ENCODE data around the gene SP3.

The SP3 gene

GRCh38 chr2:173964565-173965371 is 405 bp downstream of the SP3 start:
- DNase-seq = peak; percentile 48

- peak; percentile 88 for DNase-seq
These were observed 1.2 kb downstream of the SP3 start for GRCh38 chr2:173963817-173964564.

DNA sequence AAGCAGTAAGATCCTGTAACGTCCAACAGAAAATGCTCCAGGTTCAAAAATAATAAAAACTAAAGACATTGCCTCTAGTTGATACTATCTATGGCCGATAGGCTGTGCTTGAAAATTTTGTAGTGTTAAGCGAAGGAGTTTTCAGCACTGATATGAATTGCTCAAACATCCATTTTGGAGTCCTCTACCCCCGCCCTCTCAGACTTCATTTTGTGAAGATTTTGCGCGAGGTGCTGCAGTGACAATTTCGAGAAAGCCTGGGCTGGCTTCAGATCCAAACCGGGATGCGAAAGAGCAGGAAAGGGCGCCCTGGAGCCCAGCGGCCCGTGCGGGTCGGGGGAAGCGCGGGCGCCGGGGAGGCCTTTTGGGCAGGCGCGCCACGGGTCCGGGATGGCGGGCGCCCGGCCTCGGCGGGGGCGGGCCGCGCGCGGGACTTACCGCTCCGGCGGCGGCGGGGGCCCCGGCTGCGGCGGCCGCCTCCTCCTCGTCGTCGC is 1.8 kb downstream of the SP3 start:
- DNase-seq = peak; percentile 51

- no peak for DNase-seq
These were observed 2.5 kb downstream of the SP3 start for GRCh38 chr2:173962583-173963110.

GRCh38 chr2:173962031-173962430 is 3.1 kb downstream of the SP3 start:
- no peak for DNase-seq

- no peak for DNase-seq
These were observed 3.8 kb downstream of the SP3 start for GRCh38 chr2:173961346-173961705.

DNA sequence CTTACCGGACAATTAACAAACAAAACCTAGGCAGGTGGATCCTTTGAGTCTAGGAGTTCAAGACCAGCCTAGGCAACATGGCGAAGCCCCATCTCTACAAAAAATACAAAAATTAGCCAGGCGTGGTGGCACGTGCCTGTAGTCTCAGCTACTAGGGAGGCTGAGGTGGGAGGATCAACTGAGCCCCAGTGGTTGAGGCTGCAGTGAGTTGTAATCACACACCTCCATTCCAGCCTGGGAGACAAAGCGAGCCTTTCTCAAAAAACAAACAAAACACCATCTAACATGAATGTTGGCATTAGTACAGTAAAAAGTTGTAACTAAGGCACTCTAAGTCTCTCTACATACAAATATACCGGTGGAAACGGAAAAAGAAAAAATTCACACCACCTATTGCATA is 5.3 kb downstream of the SP3 start:
- DNase-seq = no peak

DNA sequence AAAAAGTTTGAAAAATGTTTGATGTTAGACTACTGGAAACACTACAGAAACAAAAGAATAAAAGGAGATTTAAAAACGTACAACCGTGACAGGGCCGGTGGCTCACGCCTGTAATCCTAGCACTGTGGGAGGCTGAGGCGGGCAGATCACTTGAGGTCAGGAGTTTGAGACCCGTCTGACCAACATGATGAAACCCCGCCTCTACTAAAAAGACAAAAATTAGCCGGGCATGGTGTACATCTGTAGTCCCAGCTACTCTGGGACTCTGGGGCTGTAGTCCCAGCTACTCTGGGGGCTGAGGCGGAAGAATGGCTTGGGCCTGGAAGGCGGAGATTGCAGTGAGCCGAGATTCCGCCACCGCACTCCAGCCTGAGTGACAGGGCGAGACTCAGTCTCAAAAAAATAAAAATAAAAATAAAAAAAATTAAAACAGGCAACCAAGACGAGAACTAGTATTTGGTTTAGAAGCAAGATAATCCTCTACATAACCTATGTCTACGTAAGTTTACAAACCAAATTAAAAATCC is 5.8 kb downstream of the SP3 start:
- DNase-seq = no peak

- no peak for DNase-seq
These were observed 6.9 kb downstream of the SP3 start for GRCh38 chr2:173958198-173958846.

GRCh38 chr2:173957517-173957916 is 7.7 kb downstream of the SP3 start:
- DNase-seq = no peak

DNA sequence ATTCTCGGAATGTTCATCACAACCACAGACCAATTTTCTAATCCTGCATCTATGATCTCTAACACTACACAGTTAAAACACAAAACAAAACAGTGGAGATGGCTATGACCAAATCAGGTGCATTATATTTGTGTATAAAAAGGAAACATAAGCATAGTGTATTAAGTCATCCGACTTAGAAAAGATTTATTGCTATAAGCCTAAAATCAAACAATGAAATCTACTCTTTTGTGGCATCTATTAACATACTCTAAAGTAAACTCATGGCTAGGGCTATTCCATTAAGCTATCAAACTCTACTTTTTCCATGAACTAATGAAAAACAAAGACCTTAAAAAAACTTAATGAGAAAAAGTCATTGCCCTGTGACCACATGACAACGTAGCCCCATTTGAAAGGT is 8.7 kb downstream of the SP3 start:
- DNase-seq = no peak

- DNase-seq = no peak
These were observed 9.3 kb downstream of the SP3 start for GRCh38 chr2:173955867-173956266.

DNA sequence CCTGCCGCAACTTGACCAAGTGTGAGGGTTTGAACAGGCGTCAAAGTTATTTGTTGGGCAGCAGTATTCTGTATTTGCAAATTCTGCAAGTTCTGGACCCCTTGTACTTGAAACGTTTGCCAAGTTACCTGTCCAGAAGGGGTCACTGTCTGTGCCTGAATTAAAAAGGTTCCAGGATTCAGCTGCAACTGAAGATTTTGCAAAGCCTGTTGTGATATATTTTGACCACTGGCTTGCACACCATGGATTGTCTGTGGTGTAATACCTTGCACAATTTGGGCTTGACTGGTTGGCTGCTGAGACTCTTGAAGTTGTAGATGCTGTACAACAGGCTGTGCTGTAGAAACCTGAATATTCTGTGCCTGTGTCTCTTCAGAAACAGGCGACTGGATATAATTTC is 10.2 kb downstream of the SP3 start:
- no peak for DNase-seq

DNA sequence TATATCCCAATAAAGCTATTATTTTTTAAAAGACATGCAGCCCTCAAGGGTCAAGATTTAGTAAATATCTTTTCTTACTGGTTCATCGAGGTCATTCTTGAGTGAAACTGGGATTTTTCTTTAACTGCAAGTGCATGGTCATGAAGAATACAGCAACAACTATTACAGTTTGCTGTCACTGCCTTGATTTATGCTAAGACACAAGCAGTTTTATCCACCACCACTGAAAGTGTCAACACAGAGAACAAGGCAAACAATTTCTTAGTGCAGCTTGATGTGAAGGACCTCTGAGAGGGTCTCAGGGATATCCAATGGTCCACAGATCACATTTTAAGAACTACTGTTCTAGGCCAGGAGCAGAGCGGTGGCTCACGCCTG is 12.1 kb downstream of the SP3 start:
- DNase-seq = no peak

DNA sequence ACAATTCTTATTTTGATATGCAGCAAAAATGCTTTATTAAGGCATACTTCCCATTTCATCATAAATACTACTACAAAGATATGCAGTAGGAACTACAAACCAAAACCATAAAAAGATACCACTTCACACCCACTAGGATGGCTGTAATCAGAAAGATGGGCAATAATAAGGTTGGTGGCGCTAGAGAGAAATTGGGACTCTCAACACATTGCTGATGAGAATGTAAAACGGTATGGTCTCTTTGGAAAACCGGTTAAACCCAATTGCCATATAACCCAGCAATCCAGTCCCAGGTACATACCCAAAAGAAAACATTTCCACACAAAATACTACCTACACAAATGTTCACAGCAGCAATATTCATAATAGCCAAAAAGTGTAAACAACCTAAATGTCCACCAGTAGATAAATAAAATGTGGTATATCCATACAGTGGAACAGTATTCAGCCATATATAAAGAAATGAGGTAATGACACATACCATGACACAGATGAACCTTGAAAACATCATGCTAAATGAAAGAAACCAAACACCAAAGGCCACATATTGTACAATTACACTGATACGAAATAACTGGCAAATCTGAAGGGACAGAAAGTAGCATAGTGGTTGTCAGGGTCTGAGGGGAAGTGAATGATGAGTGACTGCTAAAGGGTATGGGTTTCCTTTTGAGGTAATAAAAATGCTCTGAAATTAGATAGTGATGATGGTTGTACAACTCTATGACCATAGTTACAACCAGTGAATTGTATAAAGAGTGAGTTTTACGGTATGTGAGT is 12.7 kb downstream of the SP3 start:
- DNase-seq = no peak

DNA sequence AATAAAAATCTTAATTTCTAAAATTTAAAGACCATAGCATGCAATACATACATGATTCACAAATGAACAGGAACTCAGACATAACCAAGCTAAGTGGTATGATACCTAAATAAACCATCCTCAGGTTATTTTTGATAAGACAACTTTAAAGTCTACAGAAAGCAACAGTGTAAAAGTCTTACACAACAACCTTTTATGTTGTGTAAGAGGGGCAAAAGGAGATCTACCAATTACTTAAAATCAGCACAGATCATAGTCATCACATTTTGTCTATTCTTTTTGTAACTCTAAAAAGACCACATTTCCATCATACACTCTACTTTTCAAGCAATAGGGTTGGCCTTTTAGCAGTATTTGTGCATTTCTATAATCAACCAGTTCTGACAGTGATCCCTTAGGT is 16.3 kb downstream of the SP3 start:
- no peak for DNase-seq

DNA sequence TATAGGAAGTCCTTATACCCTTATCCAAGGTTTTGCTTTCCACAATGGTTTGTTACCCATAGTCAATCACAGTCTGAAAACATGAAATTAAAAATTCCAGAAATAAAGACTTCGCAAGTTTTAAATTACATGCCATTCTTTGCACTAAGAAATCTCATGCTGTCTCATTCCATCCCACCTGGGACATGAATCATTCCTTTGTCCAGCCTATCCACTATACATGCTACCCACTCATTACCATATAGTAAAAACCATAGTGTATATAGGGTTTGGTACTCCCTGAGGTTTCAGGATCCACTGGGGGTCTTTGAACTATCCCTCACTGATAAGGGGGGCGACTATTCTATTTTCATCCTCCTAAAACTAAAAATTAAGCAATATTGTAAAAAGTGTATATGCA is 17.0 kb downstream of the SP3 start:
- DNase-seq = no peak

DNA sequence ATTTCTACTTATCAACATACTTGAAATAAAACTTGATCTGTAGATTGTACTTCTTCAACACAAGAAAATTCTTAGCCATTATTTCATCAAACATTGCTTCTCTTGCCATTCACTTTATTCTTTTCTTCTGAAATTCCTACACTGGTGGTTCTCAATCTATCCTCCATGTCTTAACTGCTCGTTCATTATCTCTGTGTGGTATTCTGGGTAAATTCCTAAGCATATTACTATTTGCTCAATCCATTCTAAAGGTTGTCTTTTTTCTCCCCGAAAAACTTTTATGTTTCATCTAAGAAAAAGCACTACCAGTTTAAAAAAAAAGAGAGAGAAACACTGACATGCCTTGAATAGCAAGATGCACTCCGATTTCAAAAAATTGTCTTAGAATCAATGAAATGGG is 18.0 kb downstream of the SP3 start:
- DNase-seq = no peak

- no peak for DNase-seq
These were observed 21.4 kb downstream of the SP3 start for GRCh38 chr2:173943738-173944137.

DNA sequence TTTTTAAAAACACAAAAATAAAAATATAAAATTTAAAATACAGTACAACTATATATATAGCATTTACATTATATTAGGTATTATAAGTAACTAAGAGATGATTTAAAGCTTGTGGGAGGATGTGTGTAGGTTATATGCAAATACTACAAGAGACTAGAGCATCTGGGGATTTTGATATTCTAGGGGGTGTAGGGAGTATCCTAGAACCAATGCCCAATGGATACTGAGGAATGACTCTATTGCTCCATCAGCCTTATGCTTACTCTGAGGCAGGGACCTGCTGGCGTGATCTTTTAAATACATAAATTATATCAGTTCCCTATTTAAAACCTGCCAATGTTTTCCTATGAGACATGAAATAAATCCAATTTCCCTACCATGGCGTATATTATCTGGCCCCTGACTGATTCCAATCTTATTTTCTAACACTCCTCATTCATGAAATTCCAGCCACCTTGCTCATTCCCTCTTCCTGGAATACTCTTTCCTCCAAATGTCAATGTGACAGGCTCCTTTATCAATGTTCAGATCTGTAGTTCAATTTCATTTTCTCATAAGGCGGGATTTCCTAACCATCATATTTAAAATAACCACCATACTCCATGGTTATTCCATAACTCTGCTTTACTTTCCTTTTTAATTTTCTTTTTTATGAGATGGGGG is 22.2 kb downstream of the SP3 start:
- no peak for DNase-seq

DNA sequence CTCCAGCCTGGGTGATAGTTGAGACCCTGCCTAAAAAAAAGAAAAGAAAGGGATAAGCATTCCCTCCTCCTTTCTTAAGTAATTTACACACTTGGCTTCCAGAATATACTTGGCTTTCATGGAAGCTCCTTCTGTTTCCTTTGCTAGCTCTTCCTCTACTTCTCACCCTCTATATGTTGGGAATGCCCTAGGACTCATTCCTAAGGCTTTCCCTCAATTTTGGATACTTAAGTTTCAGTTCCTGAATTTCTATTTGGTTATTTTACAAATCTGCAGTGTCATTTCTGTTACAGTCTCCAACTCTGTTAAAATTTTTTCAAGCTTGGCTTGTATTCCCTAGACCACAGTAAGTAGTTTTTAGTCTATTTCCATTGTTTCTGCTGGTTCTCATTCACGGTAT is 23.6 kb downstream of the SP3 start:
- DNase-seq = no peak

All from DMS153 (cell line).